Measurements from ENCODE around the gene RING1.

Gene RING1

GRCh38 chr6:33193619-33194018, 14.7 kb upstream of the RING1 start:
- DNase-seq: no peak

- no peak for DNase-seq
Measured at GRCh38 chr6:33194431-33194979, 13.8 kb upstream of the RING1 start.

- no peak for DNase-seq
Measured at GRCh38 chr6:33195304-33196165, 12.8 kb upstream of the RING1 start.

GRCh38 chr6:33197431-33198048, 10.8 kb upstream of the RING1 start:
- no peak for DNase-seq

- no peak for DNase-seq
Measured at GRCh38 chr6:33198159-33198852, 10.0 kb upstream of the RING1 start.

GRCh38 chr6:33198853-33199436, 9.4 kb upstream of the RING1 start:
- no peak for DNase-seq

- DNase-seq: peak; percentile 79
Measured at GRCh38 chr6:33199687-33200218, 8.5 kb upstream of the RING1 start.

- peak; percentile 99 for DNase-seq
Measured at GRCh38 chr6:33200219-33201146, 7.8 kb upstream of the RING1 start, which contains the start of the genes RXRB and SLC39A7. Gene RXRB (minus strand): TSS chr6:33200665. CDS start chr6:33200476, 189 bp downstream. Gene SLC39A7 (plus strand): TSS chr6:33200867. CDS start chr6:33201246, 379 bp downstream.

GRCh38 chr6:33201147-33201545, 7.2 kb upstream of the RING1 start:
- no peak for DNase-seq

- no peak for DNase-seq
Measured at GRCh38 chr6:33201935-33202334, 6.4 kb upstream of the RING1 start.

- no peak for DNase-seq
Measured at GRCh38 chr6:33202799-33203198, 5.5 kb upstream of the RING1 start.

- DNase-seq: no peak
Measured at GRCh38 chr6:33203443-33204164, 4.7 kb upstream of the RING1 start.

- DNase-seq: no peak
Measured at GRCh38 chr6:33204165-33204414, 4.2 kb upstream of the RING1 start.

GRCh38 chr6:33204415-33205190, 3.7 kb upstream of the RING1 start, which contains the start of gene HSD17B8:
Gene HSD17B8 (plus strand): TSS chr6:33204655. CDS start chr6:33204669, 14 bp downstream.
- DNase-seq: peak; percentile 93

GRCh38 chr6:33205191-33206026, 2.9 kb upstream of the RING1 start:
- DNase-seq: peak; percentile 56

- DNase-seq: no peak
Measured at GRCh38 chr6:33206027-33206863, 2.1 kb upstream of the RING1 start.

GRCh38 chr6:33206864-33207551, 1.3 kb upstream of the RING1 start:
- DNase-seq: no peak

Measured in stimulated activated naive CD4-positive, alpha-beta T cell treated with Interleukin-2 at 50 U/mL for 16 hours (primary cell).